Stimulated activated CD4-positive, alpha-beta T cell treated with anti-CD3 and anti-CD28 coated beads, Interleukin-15, amount 100 ng/mL, for 1 hour (primary cell): ENCODE data around the gene DMAC1.

Experiments used
- DNase-seq, 2 donors: peaks; one replicate each; pipeline ENCODE4 v3.0.0-alpha.2; 2020; ENCODE audit warnings: low read depth in 1 of 2, low spot score in 1 of 2

The DMAC1 gene

GRCh38 chr9:7783635-7784063 lies 15.9 kb downstream of the DMAC1 start:
- DNase-seq, result no peak

GRCh38 chr9:7782400-7783120 lies 17.0 kb downstream of the DMAC1 start:
- no peak for DNase-seq

DNA sequence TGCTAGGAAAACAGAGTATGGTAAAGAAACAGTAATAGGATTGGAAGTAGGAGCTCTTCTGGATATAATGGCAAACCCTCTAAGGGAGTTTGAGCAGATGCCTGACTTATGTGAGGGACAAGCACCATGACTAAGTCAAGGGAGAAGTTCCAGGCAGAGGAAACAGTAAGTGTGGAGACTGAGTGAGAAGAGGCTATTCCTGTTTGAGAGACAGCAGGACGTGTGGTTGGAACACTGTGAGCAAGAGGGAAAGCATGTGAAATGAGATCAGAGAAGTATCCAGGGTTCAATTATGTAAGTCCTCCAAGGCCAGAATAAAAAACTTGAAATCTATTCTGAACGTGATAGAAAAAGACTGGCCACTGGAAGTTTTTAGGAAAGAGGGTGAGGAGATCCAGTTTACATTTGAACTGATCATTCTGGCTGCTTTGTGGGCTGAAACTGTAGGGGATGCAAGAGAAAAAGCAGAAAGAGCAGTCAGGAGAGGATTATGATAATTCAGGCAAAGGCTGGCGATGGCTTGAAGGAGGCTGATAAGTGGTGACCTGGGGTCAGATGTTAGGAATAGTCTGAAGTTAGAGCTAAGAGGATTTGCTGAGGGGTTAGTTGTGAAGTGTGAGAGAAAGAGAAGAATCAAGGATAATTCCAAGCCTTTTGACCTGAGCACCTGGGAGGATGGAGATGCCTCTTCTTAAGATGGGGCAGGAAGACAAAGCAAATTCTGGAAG lies 19.2 kb downstream of the DMAC1 start:
- no peak for DNase-seq

DNA sequence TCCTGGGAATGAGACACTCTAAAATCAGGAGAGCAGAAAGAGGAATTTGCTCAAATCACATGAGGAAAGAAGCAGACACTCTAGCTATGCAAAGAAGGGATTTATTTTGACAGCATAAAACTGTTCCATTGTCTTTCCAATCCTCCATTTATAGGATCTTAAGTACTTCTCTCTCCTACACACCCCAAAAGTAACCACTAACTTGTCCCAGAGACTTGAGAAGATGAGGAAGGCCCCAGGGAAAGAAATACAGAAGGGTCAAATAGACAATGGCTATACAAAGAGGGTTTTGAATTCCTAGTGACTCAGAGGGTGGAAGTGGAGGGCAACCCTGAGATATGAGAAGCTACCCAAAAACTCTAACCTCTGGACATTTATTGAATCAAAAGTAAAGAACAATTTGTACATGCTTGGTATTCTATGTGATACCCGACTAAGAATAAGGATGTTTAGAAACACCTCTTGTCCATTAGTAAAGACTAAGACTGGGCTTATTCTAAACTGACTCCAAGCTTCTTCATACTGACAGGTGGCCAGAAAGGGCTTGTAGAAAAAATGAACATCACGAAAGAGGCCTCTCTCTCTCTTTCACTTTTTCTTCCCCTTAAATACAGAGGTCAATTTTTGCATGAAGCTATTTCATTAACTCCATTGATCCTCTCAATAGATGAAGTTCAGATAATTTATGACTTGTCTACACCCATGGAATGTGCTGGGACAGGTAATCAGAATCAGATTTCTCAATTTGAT lies 20.6 kb downstream of the DMAC1 start:
- no peak for DNase-seq

- DNase-seq, result no peak
Measured at GRCh38 chr9:7777771-7778170, 21.8 kb downstream of the DMAC1 start.

GRCh38 chr9:7770111-7770510 lies 29.5 kb downstream of the DMAC1 start:
- no peak for DNase-seq

DNA sequence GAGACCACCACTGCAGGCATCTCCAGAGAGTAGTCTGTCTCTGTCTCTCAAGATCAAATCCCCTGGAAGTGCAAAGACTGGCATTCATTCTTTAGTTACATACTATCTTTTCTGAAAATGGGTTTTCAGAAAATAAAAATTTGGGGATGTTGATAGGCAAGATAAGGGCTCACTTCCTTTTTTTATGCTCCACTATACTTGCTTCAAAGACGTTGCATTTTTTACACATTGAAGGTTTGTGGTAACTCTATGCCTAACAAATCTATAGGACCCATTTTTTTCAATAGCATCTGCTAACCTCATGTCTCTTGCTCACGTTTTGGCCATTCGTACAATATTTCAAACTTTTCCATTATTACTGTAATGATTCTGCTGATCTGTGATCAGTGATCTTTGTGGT lies 37.0 kb downstream of the DMAC1 start:
- DNase-seq, result no peak

- DNase-seq, result no peak
Measured at GRCh38 chr9:7760014-7760415, 39.6 kb downstream of the DMAC1 start.

DNA sequence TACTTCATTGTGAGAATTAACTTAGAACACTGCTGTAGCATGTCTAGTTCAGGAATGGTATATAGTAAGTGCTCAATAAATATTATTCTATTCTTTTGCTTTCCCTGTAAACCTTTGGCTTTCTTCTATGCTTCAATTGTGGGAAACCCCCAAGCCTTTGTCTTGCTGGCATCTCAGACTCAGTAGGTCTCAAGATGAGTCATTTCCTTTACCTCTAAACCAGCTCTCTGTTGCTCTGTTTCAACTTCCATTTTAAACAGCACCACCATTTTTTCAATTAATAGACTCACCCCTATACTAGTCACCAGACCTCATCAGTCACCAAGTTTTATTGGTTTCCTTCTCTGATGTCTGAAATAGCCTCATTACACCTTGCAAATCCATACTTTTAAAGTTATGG lies 43.5 kb downstream of the DMAC1 start:
- no peak for DNase-seq

DNA sequence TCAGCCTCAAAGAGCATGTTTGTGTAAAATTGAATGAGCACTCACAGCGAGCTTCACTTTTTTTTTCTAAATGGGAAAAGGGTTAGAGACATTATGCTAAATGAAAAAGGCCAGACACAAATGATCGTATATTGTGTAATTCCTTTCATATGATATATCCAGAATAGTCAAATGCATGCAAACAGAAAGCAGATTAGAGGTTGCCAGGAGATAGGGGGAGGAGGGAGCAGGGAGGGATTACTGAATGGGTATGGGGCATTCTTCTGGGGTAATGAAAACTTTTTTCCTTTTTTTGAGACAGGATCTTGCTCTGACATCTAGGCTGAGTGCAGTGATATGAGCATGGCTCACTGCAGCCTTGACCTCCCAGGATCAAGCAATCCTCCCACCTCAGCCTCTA lies 47.1 kb downstream of the DMAC1 start:
- no peak for DNase-seq
